ENCODE measurements around the gene NHS.

DNA sequence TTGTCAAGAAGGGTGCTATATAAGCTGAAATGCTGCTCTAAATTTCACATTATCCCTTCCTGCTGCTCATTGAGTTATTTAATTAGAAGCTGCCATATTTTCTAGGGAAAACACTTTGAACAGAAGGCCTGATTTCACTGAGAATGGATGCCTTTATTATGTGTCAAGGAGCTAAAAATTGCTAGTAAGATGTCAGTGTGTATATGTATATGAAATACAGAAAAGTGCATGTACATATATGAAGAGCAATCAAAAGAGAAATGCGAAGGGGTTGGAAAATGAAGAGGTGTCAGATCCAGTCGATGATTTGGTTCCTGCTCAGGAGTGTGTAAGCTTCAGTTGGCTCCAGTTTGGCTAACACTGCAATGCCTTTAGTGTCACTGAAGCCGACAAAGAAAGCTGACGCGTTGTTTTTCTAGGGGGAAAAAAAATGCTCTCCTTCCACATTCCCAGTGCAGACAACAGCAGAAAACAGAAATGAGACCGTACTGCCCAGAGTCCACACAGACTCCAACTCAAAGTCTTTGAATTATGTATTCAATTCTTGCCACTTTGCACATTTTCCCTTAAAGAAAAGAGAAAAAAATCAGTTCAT, 154.2 kb downstream of the NHS start:
- TF ChIP-seq ZFP36 (IDR thresholded peaks at IDR 0.05; ENCODE audit: borderline replicate concordance, low read depth, low read length, partially characterized antibody) (no peak), NCOA1 (CRISPR knock-in tag; IDR thresholded peaks at IDR 0.05) (no peak), PTBP1 (IDR thresholded peaks at IDR 0.05; ENCODE audit: low read depth, low read length, poor library complexity, severe bottlenecking) (no peak), POLR2AphosphoS5 (IDR thresholded peaks at IDR 0.05; ENCODE audit: low read depth, low read length) (no peak), POLR2AphosphoS2 (IDR thresholded peaks at IDR 0.05; ENCODE audit: low read depth, low read length) (no peak), EP300 (IDR thresholded peaks at IDR 0.05; ENCODE audit: low read depth in 2 of 2, low read length in 2 of 2) (no peak), EP300 (CRISPR knock-in tag; IDR thresholded peaks at IDR 0.05; ENCODE audit: borderline replicate concordance) (no peak), GABPB1 (CRISPR knock-in tag; IDR thresholded peaks at IDR 0.05) (no peak), BRCA1 (CRISPR knock-in tag; IDR thresholded peaks at IDR 0.05) (no peak), RNF2 (conservative IDR thresholded peaks at IDR 0.05; ENCODE audit: low read depth) (no peak)
- TF ChIP-seq, protein P1, sequence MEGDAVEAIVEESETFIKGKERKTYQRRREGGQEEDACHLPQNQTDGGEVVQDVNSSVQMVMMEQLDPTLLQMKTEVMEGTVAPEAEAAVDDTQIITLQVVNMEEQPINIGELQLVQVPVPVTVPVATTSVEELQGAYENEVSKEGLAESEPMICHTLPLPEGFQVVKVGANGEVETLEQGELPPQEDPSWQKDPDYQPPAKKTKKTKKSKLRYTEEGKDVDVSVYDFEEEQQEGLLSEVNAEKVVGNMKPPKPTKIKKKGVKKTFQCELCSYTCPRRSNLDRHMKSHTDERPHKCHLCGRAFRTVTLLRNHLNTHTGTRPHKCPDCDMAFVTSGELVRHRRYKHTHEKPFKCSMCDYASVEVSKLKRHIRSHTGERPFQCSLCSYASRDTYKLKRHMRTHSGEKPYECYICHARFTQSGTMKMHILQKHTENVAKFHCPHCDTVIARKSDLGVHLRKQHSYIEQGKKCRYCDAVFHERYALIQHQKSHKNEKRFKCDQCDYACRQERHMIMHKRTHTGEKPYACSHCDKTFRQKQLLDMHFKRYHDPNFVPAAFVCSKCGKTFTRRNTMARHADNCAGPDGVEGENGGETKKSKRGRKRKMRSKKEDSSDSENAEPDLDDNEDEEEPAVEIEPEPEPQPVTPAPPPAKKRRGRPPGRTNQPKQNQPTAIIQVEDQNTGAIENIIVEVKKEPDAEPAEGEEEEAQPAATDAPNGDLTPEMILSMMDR (CRISPR knock-in tag; IDR thresholded peaks at IDR 0.05), result no peak
- TF ChIP-seq, protein P2, sequence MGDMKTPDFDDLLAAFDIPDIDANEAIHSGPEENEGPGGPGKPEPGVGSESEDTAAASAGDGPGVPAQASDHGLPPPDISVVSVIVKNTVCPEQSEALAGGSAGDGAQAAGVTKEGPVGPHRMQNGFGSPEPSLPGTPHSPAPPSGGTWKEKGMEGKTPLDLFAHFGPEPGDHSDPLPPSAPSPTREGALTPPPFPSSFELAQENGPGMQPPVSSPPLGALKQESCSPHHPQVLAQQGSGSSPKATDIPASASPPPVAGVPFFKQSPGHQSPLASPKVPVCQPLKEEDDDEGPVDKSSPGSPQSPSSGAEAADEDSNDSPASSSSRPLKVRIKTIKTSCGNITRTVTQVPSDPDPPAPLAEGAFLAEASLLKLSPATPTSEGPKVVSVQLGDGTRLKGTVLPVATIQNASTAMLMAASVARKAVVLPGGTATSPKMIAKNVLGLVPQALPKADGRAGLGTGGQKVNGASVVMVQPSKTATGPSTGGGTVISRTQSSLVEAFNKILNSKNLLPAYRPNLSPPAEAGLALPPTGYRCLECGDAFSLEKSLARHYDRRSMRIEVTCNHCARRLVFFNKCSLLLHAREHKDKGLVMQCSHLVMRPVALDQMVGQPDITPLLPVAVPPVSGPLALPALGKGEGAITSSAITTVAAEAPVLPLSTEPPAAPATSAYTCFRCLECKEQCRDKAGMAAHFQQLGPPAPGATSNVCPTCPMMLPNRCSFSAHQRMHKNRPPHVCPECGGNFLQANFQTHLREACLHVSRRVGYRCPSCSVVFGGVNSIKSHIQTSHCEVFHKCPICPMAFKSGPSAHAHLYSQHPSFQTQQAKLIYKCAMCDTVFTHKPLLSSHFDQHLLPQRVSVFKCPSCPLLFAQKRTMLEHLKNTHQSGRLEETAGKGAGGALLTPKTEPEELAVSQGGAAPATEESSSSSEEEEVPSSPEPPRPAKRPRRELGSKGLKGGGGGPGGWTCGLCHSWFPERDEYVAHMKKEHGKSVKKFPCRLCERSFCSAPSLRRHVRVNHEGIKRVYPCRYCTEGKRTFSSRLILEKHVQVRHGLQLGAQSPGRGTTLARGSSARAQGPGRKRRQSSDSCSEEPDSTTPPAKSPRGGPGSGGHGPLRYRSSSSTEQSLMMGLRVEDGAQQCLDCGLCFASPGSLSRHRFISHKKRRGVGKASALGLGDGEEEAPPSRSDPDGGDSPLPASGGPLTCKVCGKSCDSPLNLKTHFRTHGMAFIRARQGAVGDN (CRISPR knock-in tag; IDR thresholded peaks at IDR 0.05), result no peak
- TF ChIP-seq, protein P3, sequence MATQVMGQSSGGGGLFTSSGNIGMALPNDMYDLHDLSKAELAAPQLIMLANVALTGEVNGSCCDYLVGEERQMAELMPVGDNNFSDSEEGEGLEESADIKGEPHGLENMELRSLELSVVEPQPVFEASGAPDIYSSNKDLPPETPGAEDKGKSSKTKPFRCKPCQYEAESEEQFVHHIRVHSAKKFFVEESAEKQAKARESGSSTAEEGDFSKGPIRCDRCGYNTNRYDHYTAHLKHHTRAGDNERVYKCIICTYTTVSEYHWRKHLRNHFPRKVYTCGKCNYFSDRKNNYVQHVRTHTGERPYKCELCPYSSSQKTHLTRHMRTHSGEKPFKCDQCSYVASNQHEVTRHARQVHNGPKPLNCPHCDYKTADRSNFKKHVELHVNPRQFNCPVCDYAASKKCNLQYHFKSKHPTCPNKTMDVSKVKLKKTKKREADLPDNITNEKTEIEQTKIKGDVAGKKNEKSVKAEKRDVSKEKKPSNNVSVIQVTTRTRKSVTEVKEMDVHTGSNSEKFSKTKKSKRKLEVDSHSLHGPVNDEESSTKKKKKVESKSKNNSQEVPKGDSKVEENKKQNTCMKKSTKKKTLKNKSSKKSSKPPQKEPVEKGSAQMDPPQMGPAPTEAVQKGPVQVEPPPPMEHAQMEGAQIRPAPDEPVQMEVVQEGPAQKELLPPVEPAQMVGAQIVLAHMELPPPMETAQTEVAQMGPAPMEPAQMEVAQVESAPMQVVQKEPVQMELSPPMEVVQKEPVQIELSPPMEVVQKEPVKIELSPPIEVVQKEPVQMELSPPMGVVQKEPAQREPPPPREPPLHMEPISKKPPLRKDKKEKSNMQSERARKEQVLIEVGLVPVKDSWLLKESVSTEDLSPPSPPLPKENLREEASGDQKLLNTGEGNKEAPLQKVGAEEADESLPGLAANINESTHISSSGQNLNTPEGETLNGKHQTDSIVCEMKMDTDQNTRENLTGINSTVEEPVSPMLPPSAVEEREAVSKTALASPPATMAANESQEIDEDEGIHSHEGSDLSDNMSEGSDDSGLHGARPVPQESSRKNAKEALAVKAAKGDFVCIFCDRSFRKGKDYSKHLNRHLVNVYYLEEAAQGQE (IDR thresholded peaks at IDR 0.05; ENCODE audit: borderline replicate concordance in 1 of 2, low read depth in 1 of 2, low read length in 2 of 2), result no peak
- TF ChIP-seq, protein P4, sequence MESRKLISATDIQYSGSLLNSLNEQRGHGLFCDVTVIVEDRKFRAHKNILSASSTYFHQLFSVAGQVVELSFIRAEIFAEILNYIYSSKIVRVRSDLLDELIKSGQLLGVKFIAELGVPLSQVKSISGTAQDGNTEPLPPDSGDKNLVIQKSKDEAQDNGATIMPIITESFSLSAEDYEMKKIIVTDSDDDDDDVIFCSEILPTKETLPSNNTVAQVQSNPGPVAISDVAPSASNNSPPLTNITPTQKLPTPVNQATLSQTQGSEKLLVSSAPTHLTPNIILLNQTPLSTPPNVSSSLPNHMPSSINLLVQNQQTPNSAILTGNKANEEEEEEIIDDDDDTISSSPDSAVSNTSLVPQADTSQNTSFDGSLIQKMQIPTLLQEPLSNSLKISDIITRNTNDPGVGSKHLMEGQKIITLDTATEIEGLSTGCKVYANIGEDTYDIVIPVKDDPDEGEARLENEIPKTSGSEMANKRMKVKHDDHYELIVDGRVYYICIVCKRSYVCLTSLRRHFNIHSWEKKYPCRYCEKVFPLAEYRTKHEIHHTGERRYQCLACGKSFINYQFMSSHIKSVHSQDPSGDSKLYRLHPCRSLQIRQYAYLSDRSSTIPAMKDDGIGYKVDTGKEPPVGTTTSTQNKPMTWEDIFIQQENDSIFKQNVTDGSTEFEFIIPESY (CRISPR knock-in tag; IDR thresholded peaks at IDR 0.05), result no peak
- TF ChIP-seq, protein P5, sequence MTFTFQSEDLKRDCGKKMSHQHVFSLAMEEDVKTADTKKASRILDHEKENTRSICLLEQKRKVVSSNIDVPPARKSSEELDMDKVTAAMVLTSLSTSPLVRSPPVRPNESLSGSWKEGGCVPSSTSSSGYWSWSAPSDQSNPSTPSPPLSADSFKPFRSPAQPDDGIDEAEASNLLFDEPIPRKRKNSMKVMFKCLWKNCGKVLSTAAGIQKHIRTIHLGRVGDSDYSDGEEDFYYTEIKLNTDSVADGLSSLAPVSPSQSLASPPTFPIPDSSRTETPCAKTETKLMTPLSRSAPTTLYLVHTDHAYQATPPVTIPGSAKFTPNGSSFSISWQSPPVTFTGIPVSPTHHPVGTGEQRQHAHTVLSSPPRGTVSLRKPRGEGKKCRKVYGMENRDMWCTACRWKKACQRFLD (CRISPR knock-in tag; IDR thresholded peaks at IDR 0.05; ENCODE audit: borderline replicate concordance), result no peak
